CD1c-positive myeloid dendritic cell (primary cell): ENCODE measurements around the gene GINS3.
"Not testable (repeated sequence)": the region's sequence is repeated elsewhere in the genome, so short reads cannot be mapped to it uniquely, and the experiment has no call there.

Experiments used
- DNase-seq: peaks from one replicate; pipeline ENCODE4 v3.0.0-alpha.2; 2016; ENCODE audit errors: extremely low spot score

The GINS3 gene

GRCh38 chr16:58389724-58390123 is 2.5 kb upstream of the GINS3 start:
- DNase-seq: no peak

DNA sequence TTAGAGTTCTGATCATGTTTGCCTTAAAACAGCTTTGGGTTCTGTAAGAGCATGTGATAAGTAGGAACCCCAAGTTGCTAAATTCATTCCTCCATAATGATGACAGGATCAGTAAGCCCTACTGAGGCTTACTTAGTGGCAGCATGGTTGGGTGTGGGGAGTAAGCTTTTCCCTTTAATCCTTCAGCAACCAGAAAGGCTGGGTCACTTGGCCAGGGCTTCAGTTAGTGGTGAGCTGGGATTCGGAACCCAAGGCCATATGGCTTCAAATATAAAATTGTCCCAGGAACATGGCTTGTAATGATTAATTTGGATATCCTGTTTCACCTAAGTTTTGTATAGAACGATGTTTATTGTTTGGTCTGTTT is 850 bp downstream of the GINS3 start:
- DNase-seq: no peak

DNA sequence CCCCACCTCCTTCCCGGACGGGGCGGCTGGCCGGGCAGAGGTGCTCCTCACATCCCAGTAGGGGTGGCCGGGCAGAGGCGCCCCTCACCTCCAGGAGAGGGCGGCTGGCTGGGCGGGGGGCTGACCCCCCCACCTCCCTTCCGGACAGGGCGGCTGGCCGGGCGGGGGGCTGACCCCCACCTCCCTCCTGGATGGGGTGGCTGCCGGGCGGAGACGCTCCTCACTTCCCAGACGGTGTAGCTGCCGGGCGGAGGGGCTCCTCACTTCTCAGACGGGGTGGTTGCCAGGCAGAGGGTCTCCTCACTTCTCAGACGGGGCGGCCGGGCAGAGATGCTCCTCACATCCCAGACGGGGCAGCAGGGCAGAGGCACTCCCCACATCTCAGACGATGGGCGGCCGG is 4.6 kb downstream of the GINS3 start:
- not testable (repeated sequence) for DNase-seq

DNA sequence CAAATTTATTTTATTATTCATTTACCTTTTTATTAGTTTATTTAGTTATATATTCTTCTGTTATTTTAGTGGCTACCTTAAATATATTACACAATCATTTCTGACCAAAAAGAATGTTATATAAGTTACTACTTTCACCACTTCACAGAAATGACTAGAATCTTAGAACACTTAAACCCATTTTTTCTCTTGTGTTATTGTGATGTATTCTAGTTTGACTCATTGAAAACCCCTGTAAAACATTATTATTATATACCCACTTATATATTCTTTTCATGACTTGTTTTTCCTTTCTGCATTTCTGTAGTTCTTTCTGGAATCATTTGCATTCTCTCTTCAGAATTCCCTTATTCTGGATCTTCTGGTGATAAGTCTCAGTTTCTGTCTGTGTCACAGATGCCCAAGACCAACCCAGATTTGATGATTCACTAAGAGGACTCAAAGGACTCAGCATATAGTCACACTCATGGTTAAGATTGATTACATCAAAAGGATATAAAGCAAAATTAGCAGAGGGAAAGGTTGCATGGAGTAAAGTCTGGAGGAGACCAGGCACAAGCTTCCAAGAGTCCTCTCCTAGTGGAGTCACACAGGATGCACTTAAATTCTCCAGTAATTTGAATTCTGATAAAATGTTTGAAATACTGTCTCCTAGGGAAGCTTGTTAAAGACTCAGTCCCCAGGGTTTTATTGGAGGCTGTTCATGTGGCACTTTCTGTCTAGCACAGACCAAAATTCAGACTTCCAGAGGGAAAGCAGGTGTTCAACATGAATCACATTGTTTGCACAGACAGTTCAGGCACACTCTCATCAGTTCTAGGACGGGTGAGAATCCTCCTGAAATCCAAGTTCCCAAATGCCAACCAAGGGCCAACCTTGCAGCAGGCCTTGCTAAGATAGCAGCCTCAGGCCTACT is 7.7 kb downstream of the GINS3 start:
- DNase-seq: no peak

- DNase-seq: not testable (repeated sequence)
Observed at GRCh38 chr16:58401305-58401704, 9.0 kb downstream of the GINS3 start.

GRCh38 chr16:58402796-58403195 is 10.5 kb downstream of the GINS3 start:
- DNase-seq: no peak

GRCh38 chr16:58409316-58409973 is 17.2 kb downstream of the GINS3 start:
- no peak for DNase-seq

DNA sequence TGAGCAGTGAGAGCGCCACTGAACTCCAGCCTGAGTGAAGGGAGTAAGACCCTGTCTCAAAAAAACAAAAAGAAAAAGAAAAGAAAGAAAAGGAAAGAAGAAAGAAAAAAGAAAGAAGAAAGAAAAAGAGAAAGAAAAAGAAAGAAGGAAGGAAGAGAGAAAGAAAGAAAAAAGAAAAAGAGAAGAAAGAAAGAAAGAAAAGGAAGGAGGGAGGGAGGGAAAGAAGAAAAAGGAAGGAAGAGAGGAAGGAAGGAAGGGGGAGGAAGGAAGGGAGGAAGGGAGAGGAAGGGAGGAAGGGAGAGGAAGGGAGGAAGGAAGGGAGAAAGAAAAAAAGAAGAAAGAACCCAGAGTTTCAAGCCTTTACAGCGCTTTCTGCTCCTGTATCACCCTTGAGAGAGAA is 19.1 kb downstream of the GINS3 start:
- DNase-seq: no peak

GRCh38 chr16:58411736-58412614 is 19.7 kb downstream of the GINS3 start:
- DNase-seq: no peak

GRCh38 chr16:58412615-58412970 is 20.3 kb downstream of the GINS3 start:
- DNase-seq: not testable (repeated sequence)

- DNase-seq: no peak
Observed at GRCh38 chr16:58413359-58413758, 21.1 kb downstream of the GINS3 start.

DNA sequence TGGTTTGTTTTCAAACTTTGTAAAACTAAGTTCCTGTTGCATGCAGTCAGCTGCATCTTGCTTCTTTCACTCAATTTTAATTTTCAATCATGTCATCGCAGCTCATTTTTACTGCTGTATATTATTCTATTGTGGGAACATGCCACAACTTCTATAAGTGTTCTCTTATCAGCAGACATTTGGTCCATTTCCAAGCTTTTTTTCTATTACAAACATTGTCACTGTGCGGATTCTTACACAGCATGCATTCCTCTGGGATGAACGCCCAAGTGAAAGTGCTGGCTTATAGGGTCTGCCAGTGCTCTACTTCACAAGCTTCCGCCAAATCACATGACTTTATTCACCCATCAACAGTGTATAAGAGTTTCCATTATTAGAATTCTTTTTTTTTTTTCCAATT is 22.7 kb downstream of the GINS3 start:
- no peak for DNase-seq

GRCh38 chr16:58415961-58416360 is 23.7 kb downstream of the GINS3 start:
- DNase-seq: not testable (repeated sequence)

GRCh38 chr16:58417035-58417434 is 24.8 kb downstream of the GINS3 start:
- no peak for DNase-seq

- no peak for DNase-seq
Observed at GRCh38 chr16:58417600-58417999, 25.3 kb downstream of the GINS3 start.

GRCh38 chr16:58418026-58418425 is 25.8 kb downstream of the GINS3 start:
- no peak for DNase-seq

DNA sequence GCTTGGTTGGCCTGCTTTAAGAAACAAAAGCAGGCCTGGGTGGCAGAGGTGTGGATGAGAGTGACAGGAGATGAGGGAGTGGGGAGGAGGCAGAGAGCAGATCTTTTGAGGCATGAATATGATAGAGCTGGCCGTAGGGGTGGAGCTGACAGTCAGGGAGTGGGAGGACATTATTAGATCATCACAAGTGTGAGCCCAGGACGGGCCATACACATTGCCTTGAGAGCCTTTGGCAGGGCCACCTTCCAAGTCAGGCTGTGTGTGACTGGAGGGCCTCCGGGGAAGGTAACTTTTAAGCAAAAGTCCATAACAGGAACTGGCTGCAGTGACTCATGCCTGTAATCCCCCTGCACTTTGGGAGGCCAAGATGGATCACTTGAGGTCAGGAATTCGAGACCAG is 26.3 kb downstream of the GINS3 start:
- peak; percentile 13 for DNase-seq

DNA sequence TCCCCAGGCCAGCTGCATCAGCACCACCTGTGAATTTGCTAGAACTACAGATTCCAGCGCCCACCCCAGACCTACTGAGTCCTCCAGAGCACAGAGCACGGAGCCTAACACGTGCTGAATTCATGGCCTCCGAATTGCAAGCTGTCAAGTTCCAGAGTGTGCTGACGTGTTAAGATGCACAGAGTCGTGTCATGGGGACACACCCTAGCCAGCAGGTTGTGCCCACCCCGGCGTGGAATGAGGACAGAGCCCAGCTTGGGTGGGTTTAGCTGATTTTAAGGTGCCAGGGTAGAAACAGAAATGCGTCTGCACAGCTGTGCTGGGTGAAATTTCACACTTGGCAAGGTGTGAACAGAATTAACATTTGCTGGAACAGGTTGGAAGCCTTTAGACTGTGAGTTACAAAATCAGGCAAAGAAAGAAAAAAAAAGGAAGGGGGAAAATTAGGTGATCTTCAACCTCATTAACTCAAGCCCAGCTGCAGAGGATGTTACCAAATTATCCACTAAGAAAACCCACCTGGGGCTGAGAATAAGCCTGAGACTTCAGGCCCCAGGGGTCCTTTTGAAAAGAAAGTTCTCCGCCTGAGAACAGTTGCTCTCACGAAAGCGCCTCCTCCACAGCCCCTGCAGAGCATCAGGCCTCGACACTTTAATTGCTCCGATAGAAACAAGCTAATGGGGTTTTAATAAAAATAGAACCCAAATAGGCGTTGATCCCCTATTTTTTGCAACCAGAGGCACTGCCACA is 27.1 kb downstream of the GINS3 start:
- DNase-seq: no peak

GRCh38 chr16:58421059-58421458 is 28.8 kb downstream of the GINS3 start:
- DNase-seq: peak; percentile 73

- no peak for DNase-seq
Observed at GRCh38 chr16:58421529-58421928, 29.3 kb downstream of the GINS3 start.

DNA sequence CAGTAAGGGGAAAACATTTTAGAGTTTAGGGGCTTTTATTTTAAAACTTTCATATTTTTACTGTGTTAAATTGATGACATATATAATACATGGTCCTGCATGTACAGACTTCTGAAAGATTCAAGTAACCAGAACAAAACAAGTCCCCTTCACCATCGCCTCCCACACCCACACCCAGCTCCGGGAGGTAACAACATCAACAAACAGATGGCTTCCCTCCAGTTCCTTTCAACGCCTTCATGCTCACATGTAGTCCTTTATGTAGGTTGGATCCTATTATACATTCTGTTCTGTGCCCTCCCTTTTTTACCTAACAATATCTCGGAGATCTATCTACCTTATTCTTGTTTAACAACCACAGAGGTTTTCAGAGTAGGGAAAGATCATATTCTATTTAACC is 30.5 kb downstream of the GINS3 start:
- no peak for DNase-seq

DNA sequence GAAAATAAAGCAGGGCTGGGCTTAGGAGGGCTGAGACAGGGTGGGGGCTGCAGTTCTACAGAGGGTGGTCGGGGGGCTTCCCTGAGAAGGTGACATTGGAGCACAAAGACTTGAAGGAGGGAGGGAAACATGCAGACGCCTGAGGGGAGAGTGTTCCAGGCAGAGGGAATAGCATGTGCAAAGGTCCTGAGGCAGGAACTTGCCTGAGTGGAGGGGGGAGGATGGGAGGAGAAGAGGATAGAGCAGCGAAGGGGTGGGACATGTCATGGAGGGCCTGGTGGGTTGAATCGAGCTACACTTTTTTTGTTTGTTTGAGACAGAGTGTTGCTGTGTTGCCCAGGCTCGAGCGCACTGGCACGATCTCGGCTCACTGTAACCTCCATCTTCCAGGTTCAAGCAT is 33.0 kb downstream of the GINS3 start:
- DNase-seq: no peak
